Ramos (cell line): ENCODE measurements around the gene TENM4.

Experiments
- in situ Hi-C: fragments of 300-500 bp; cut with MboI; formaldehyde crosslinking; loops from one replicate; pipeline ENCODE4 v1.14.3; 2022; ENCODE audit warnings: low sequenced_read_pairs; ENCODE audit not compliant: unreplicated experiment

Gene TENM4

GRCh38 chr11:79046366-79046765, 394.5 kb downstream of the TENM4 start:
- in situ Hi-C loops = no loop called here

- in situ Hi-C loops = no loop called here
These were observed 395.0 kb downstream of the TENM4 start for GRCh38 chr11:79045800-79046304.

GRCh38 chr11:79045018-79045799, 395.6 kb downstream of the TENM4 start:
- in situ Hi-C loops = no loop called here

- in situ Hi-C loops = no loop called here
These were observed 396.6 kb downstream of the TENM4 start for GRCh38 chr11:79044201-79044600.

GRCh38 chr11:79043726-79044125, 397.1 kb downstream of the TENM4 start:
- in situ Hi-C loops = no loop called here

GRCh38 chr11:79042824-79043223, 398.0 kb downstream of the TENM4 start:
- in situ Hi-C loops = no loop called here

- in situ Hi-C loops = no loop called here
These were observed 400.5 kb downstream of the TENM4 start for GRCh38 chr11:79040348-79040747.

GRCh38 chr11:79039122-79039521, 401.7 kb downstream of the TENM4 start:
- in situ Hi-C loops = no loop called here

- in situ Hi-C loops = no loop called here
These were observed 404.9 kb downstream of the TENM4 start for GRCh38 chr11:79035881-79036280.

GRCh38 chr11:79033833-79034232, 407.0 kb downstream of the TENM4 start:
- in situ Hi-C loops = no loop called here

GRCh38 chr11:79030448-79030847, 410.4 kb downstream of the TENM4 start:
- in situ Hi-C loops = no loop called here

GRCh38 chr11:79028225-79028624, 412.6 kb downstream of the TENM4 start:
- in situ Hi-C loops = no loop called here

GRCh38 chr11:79026803-79027445, 413.9 kb downstream of the TENM4 start:
- in situ Hi-C loops = no loop called here

- in situ Hi-C loops = no loop called here
These were observed 415.2 kb downstream of the TENM4 start for GRCh38 chr11:79025622-79026021.

- in situ Hi-C loops = no loop called here
These were observed 415.7 kb downstream of the TENM4 start for GRCh38 chr11:79025097-79025496.

- in situ Hi-C loops = no loop called here
These were observed 418.6 kb downstream of the TENM4 start for GRCh38 chr11:79022265-79022664.

- in situ Hi-C loops = no loop called here
These were observed 419.2 kb downstream of the TENM4 start for GRCh38 chr11:79021601-79022000.

GRCh38 chr11:79019975-79020374, 420.9 kb downstream of the TENM4 start:
- in situ Hi-C loops = no loop called here

- in situ Hi-C loops = no loop called here
These were observed 421.6 kb downstream of the TENM4 start for GRCh38 chr11:79019277-79019676.

GRCh38 chr11:79018371-79018849, 422.4 kb downstream of the TENM4 start:
- in situ Hi-C loops = no loop called here

- in situ Hi-C loops = no loop called here
These were observed 423.0 kb downstream of the TENM4 start for GRCh38 chr11:79017811-79018210.
